HS-5 (cell line): Measurements from ENCODE around the gene PRRT1B.
A peak's percentile ranks its signal among the peaks of the same experiment; 100 is the strongest.
"Not testable (repeated sequence)": the region's sequence is repeated elsewhere in the genome, so short reads cannot be mapped to it uniquely, and the experiment has no call there.

Source experiments
- DNase-seq: peaks from one replicate; pipeline ENCODE4 v3.0.0-alpha.2; 2012; ENCODE audit warnings: low read depth

The PRRT1B gene

DNA sequence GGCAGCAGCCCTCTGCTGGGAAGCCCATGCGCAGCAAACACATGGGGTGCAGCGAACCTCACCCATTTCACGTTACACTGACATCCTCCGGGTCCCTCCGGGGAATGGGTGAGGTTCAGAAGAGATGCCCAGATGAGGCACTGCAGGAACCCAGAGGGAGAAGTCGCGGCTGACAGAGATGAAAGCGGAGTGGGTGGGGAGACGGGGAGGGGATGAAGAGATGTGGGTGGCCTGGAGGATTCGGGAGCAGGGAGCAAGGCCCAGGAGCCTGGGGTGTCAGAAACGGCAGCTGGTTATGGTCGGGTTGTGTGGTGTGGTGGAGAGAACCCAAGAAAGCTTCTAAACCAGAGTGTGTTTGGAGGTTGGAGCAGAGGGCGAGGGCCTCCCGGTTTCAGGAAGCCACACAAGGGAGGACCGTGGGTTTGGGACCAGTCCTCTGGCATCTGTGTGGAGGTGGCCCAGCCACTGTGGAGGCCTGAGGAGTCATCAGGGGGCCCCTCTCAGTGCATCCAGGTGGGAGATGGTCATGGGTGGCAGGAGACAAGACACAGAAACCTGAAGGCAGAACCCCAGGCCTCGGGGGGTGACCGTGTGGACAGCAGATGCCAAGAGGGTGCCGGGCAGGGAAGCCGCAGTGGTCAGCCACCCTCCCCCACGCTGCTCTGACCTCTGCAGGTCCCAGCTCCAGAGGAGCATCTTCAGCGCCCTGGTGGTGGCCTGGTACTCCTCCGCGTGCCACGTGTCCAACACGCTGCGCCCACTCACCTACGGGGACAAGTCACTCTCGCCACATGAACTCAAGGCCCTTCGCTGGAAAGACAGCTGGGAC, 22.9 kb upstream of the PRRT1B start:
- no peak for DNase-seq

DNA sequence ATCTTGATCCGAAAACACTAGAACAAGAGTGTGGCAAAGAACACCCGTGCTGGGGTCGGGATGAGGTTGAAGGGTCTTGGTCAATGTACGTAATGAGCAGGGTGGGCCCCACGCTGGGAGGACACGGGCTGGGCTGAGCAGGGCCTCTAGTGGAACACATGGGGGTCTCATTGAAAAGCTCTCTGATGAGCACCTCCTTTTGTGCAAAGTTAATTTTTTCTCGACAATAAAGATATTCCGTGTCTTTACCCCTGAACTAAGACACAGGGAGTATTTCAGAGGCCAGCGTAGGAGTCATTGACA, 22.3 kb upstream of the PRRT1B start:
- no peak for DNase-seq

DNA sequence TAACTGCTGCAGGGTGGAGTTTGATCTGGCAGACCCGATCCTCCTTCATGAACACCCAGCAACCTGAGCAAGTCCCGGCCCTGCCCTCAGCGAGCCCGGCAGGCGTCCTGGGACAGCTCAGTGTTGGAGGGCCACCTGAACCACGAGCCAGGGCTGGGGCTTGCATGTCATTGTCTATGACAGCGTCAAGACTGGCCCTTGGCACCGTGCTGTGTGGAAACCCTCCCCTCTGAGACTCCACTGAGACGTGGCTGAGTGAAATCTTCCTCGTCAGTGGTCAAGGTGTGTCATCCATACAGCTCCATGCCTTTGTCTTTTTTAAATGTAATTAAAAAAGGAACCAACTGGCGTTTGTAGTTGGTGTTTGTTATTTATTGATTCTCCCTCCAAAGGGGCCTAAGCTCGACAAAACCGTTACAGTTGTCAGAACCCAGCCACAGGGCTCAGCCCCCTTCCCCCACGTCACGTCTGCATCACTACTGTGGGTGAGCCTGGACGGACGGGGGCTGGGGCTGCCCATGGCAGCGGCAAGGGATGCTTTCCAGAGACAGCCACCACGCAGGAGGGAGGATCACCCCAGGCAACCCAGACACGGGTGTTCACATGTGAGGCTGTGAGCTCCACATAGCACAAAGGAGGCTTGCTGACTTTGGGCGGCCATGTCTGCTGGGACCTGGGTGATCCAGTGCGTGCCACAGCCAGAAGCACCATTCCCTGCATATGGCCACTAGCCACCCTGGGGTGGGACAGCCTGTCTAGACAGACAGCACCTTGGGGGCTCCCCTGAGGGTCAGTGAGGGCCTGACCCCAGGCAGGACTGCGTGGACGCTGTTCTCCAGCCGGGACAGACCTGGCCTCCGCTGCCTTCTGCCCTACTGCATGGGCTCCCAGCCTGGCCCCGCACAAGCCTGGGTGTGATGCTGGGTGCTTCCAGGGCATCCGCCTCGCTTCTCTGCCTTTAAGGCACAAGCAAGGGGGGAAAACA, 21.6 kb upstream of the PRRT1B start:
- DNase-seq = no peak

GRCh38 chr9:131524665-131525315, 20.5 kb upstream of the PRRT1B start:
- DNase-seq = no peak

- no peak for DNase-seq
Observed at GRCh38 chr9:131525643-131526565, 19.4 kb upstream of the PRRT1B start.

DNA sequence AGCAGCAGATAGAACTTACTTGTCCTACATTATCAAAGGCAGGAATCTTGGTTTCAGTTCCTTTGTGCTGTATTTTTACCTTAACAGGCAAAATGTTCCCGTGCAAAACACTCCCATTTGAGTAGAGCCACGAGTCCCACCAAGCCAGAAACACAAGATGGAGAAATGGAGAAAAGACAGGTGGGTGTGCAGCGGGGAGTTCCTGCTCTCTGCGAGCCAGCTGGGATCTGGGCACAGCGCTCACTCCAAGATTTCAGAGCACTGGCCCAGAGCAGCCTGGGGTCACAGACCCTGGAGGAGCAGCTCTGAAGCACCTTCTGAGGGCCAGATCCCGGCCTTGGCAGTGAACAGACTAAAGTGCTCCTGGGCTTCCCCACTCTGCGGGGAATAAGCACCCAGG, 17.1 kb upstream of the PRRT1B start:
- DNase-seq = no peak

DNA sequence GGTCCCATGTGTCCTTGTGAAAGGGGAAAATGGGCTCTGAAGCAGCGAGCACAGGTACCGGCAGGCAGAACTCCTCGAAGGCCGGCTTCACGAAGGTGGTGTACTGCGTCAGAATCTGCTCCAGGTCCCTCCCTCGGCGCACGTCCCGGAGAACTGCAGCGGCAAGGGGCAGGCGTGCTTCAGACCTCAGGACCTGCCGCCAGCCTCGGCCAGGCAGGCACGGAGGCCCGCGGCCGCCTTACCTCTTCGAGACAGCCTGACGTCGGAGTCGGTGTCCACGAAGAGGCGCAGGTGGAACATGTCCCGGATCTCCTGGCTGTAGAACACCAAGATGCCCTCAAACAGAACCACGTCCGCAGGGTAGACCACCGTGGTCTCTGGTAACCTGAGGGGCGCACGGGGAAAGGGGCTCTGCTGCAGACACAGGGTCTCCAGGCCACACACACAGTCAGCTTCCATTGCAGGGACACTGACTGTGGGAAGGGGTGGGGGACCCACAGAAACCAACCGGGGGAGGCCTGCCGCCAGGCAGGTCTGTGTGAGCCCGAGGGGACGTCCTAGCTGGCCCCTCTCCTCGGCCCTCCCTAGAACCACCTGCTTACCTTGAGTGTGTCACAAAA, 16.3 kb upstream of the PRRT1B start:
- DNase-seq = no peak

DNA sequence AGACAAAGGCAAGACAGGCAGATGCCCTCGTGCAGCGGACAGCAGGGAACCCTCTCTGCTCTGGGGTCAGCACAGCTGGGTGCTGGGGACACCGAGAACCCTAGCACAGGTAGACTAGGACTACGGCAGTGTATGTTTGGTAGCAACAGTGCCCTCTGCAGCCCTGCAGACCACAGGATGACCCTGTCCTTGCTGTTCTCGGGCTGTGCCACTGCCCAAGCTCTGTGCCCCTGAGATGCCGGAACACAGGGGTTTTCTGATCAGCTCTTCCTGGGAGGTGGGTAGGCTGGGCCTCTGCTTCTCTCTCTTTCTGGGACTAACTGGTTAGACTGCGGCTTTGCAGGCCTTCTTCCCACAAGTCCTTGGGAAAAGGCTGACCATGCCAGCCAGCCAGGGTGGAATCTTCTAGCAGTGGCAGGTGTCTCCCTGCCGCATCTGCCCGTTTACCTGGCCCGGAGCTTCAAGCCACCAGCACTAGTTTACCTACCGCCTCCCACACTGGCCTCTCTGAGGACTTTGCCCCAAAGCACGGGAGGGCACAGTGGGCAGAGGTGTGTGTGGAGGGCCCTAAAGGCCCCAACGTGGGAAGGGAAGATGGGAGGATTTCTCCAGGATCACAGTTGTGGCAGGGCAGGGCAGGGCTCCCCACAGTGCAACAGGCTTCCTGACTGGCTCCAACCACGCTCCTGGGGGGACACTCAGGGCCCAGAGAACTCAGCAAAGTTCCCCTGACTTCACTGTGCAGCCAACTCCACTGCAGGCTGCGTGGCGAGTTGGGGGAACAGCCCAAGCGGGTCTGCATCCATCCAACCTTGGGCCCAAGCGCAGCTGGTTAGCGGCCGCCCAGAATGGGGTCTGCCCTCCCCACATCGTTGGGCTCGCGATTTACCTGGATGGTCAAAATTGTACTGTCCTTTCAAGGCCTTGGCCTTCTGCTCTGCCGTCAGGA, 15.5 kb upstream of the PRRT1B start:
- no peak for DNase-seq

GRCh38 chr9:131530546-131530919, 14.8 kb upstream of the PRRT1B start:
- DNase-seq = no peak

DNA sequence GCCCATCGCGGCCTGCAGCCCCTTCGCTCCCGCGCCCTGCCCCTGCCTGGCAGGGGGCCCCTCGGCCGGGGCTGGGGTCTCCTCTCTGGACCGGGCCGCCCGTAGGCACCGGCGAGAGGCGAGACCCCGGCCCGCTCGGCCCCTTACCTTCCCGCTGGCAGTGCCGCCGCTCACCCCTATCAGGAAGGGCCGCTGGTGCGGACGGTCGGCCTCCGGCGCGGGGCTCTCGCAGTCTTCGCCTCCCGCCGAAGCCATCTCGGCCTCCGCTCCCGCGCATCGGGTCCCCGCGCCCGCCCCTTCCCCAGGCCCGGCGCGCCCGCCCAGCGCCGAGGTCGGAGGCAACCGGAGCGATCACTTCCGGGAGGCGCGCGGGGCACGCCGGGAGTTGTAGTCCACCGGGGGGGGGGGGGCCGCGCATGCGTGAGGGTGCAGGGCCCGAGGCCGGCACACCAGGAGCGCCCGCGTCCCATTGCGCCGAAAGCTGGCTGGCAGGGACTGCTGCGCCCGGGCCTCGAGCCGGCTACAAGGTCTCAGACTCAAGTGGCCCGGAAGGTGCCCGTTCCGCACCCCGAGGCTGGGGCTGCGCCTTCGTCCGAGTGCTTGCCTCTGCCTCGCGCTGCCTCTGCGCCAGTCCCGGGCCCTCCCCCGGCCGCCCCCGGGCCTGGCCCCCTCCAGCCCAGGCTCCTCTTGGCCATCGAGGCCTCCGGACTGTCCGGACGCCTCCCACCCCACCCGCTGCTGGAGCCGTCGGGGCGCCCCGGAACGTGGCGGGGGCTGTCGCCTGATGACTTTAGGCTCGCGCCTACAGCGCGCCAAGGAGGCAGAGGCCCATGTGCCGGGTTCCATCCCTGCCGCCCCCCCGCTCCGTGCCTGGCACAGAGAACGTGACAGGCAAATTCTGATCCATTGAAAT, 14.1 kb upstream of the PRRT1B start, which contains the start of gene UCK1:
Gene UCK1 (minus strand): TSS at position 344 of the 913 bp plus-strand sequence. CDS start 89 bp downstream, at position 255.
- peak; percentile 16 for DNase-seq

- DNase-seq = no peak
Observed at GRCh38 chr9:131534721-131535237, 10.5 kb upstream of the PRRT1B start.

DNA sequence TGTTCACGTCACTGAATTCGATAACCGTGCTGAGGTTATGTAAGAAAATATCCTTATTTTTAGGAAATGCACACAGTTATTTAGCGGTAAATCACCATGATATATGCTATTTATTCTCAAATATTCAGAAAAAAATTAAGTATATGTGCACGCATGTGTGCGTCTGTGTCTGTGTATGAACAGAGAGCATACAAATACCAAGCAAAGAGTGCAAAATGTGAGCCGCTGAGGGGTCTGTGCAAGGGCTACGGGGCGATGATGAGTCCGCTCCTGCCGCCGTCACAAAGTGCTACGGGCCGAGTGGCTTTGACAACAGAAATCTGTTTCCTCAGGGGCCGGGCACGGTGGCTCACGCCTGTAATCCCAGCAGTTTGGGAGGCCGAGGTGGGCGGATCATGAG, 7.4 kb upstream of the PRRT1B start:
- no peak for DNase-seq

- DNase-seq = no peak
Observed at GRCh38 chr9:131539223-131539923, 6.0 kb upstream of the PRRT1B start.

GRCh38 chr9:131543141-131543540, 2.2 kb upstream of the PRRT1B start:
- no peak for DNase-seq

GRCh38 chr9:131545786-131546335, 538 bp downstream of the PRRT1B start:
- DNase-seq = no peak

DNA sequence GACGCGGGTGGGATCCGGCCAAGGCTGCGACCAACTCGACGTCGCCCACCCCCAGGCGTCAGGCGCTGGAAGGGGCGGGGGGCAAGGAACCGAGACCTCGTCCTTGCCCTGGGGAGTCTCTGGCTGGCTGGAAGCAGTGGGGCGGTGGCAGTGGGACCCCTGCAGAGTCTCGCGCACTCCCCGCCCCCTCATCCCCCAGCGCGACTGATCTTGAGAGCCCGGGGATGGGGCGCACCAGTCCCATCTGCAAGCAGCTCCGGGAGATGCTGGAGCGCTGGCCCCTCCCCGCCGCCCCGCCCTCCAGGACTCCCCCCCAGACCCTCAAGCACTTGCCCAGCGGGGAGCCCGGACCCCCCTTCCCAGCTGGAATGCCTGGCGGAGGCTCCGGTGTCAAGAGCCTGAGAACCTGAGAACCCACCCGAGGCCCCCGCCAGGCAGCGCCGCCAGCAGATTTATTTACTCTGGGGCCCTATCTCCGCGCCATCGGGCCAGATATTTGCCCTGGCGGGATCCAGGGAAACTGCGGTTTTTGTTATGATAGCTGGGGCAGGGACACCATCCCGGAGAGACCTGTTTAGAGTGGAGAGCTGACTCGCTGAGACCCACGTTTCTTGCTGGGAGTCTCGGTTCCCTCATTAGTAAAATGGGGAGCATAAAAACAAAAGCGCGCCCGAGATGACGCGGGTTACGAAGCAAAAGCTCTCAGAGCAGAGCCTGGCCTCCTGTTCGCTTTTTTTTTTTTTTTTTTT, 1.2 kb downstream of the PRRT1B start:
- no peak for DNase-seq

DNA sequence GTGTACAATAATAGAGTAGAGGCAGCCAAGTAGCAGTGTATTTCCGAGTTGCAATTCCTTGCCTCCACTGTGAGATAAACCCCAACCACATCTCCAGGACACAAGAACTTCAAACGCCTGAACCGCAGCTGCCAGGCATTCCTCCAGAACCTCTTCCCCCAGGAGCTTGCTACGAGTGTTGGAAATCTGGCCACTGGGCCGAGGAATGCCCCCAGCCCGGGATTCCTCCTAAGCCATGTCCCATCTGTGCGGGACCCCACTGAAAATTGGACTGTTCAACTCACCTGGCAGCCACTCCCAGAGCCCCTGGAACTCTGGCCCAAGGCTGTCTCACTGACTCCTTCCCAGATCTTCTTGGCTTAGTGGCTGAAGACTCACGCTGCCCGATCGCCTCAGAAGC, 3.9 kb downstream of the PRRT1B start:
- not testable (repeated sequence) for DNase-seq
